GM19467 (cell line): Measurements from ENCODE around the gene BTBD9.
"Not testable (repeated sequence)": the region's sequence is repeated elsewhere in the genome, so short reads cannot be mapped to it uniquely, and the experiment has no call there.

Source experiments
- ATAC-seq: cut with Tn5 transposase; IDR thresholded peaks from one replicate; pipeline ENCODE4 v1.9.1; 2021; ENCODE audit warnings: mild to moderate bottlenecking, moderate library complexity; ENCODE audit not compliant: unreplicated experiment

The BTBD9 gene

DNA sequence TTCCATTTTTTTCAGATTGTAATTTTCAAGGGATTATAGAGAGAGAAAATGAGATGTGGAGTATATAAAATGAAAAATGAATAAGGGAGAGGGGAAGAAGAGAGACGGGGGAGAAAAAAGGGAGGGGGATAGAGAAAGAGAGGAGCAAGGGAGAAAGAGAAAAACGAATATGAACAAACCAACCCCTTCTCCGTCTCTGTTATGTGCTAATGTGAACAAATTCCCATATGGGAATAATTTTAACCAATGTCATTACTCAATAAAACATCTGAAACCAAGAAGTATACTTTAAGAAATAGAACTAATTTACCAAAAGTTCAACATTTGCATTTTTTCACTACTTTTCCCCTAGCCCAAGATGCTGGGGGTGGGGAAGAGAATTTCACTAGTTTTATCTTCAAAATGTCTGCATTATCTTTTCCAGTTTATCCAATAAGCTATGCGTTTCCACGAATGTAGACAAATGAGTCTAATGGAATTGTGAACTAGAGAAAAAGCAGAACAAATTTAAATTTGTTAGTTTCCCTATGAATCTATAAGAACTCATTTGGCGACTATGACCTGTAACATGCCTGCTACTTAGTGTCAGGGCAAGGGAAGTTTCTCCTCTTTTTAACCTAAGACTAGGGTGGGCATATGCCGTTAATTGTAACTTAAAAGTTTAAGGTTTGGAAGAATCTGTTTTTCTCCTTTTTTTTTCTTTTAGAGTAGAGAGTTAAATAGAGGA, 286.3 kb downstream of the BTBD9 start:
- no peak for ATAC-seq

DNA sequence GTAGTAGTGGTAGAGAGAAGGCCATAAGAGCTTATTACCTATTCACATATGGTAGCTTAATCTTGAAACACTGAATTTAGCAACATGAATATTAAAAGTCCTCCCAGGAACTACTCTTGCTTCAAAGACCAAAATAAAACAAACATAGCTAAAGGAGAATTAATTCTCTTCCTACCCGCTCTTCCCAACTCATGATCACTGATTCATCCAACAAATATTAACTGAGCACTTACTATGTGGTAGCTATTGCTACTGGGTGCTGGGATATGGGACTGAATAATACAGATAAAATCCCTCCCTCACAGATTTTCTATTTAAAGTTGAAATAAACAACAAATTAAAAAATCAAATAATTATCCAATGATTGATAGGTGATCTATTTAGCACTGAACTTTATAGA, 287.1 kb downstream of the BTBD9 start:
- ATAC-seq, result no peak

DNA sequence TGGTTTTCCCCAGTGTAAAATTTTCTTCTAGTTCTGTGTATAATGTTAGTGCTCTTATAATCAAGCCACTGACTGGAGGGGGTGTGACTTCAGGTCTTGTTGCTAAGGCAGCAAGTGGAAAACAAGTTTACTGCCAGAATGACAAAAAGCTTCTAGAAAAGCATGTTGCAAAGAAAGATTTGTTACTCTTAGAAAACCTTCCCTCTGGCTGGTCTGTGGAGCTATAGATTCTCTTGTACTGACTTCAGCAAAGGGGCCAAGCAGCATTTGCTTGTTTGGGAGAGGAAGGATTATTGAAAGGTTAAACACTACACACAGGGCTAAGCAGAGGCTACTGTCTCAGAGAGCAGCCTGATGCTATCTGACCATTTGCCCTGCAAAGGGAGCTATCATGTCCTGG, 288.8 kb downstream of the BTBD9 start:
- no peak for ATAC-seq

DNA sequence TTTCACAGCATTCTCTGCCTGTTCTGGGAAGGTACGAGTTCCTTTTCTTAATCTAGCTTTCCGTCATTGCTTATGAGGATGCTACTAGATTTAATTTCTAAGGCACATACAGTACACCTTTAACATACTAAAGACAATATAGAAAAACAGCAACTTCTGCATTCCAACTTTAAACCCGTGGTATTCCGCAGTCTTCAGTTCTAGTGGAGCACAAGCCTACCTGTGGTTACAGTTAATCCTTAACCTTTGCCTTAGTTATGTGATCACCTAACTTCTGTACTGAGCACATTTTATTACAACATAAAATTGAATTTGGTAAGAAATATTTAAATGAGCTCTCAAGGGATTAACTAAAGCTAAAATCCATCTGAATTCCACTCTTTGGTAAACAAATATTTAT, 289.5 kb downstream of the BTBD9 start:
- no peak for ATAC-seq

DNA sequence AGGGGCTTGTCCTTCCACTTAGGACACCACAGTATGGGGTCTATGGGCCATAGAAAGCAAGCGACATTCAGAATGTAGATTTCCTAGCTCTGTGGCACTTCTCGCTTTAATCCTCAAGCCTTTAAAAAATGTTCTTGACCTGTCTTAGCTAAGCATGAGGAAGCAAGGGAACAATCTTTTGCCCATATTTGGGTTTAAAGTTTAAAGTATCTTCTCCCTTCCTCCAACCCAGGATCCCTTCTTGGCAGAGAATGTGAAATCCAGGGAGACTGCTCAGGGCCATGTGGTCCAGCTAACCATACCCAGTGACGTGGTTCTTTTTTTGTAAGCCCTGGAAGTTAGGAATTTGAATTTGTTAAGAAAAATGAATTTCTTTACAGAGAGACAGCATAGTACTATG, 289.9 kb downstream of the BTBD9 start:
- ATAC-seq, result no peak

DNA sequence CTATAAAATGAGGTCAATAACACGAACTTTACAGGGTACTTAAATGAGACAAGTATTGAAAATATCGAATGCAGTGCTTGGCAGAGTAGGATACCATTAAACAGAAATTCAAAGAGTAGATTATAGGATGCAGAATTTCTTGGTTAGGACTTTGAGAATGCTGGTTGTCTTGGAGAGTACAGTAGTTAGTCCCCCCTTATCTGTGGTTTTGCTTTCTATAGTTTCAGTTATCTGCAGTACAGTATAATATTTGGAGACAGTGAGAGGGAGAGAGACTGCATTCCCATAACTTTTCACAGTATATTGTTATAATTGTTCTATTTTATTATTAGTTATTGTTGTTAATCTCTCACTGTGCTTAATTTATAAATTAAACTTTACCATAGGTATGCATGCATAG, 290.5 kb downstream of the BTBD9 start:
- no peak for ATAC-seq

DNA sequence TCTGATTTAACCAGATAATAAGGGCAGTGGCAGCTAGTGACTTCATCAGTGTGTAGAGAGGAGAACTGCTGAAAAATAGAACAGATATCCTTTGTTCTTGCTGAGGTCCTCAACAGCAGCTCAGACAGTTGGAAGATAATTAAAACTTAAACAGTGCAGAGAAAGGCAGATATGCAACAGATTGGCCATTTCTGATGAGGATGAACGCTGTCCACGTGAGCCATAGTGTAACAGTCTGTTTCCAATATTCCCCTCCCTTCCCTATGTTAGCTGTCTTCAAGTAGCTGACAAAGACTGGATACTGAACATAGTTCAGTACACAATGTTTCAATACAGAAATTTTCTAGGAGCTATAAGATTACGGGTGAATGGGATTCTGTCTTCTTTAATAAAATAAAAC, 291.4 kb downstream of the BTBD9 start:
- ATAC-seq, result no peak

DNA sequence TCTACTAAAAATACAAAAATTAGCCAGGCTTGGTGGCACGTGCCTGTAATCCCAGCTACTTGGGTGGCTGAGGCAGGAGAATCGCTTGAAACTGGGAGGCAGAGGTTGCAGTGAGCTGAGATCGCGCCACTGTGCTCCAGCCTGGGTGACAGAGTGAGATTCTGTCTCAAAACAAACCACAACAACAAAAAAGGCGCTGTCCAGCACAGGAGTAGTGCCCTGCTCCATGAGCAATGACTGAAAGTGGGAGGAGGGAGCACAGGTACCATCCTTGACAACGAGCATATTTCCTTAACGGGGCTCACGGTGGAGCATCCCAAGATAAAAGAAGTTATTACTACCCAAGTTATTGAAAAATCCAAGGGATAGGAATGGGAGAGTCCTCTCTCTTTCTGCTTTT, 291.9 kb downstream of the BTBD9 start:
- not testable (repeated sequence) for ATAC-seq

DNA sequence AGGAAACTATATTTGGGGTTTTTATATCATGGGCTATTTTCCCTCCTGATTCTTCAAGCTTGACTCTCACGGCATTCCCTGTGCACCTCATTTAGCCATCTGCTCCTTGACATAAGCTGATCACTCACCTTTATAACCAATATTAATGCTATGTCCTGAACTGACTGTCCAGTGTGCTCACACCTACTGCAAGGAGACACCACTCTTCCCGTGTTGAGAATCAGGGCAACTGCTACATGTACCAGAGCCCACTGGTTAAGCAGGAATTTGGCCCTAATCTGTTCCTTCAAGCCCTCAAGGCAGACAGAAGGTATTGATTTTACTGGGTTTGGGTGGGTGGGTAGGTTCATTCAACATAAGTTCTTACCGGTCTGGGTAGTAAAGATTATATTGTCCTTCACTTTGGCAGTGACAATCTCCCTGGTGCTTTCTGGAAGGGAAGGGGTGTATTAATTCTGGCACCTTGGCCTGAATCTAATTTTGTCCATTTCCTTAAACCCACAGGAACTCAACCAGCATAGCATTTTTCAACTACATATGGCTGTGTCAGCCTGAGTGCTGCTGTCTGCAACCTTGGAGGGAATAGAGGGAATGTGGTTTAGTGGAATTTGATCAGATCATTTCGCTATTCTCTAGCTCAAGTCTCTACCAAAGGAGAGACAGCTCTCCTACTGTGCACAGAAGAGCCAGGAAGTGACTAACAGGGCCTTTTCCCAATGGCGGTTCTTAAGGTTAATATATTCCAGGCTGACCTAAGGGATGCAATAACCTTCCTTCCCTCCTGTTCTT, 293.2 kb downstream of the BTBD9 start:
- ATAC-seq, result no peak

DNA sequence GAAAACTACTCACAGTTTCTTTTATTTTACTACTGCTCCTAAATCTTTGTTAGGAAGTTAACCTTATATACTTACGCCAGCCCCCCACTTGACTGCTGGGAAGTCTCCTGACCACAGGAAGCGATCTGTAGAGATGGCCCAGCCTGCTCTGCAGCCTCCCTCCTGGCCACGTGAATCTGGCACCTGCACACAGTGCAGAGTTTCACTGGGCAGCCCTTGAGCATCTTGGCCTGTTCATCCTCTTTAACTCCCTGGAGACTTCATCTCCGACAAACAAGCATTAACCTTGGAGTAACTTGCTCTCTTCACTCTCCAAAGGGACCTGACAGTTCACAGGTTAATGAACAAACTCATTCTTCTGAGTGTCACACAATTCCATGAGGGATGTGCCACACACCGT, 294.1 kb downstream of the BTBD9 start:
- ATAC-seq, result no peak

DNA sequence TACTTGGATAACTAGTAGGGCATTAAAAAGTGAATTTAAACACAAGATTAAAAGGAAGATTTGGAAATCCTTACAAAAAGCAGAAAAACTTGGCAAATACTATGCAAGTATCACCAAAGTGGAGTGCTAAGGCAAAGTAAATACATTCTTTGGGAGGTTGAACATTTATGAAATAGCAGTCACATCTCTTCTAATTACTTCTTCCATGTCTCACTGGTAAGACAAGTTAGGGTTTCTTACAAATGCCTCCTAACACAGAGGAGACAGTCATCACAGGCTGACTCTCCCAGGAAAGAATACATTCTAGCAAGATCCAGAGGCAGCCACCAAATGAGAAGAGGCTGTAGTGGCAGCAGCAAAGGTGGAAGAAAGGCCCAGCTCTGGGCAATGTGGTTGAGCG, 298.2 kb downstream of the BTBD9 start:
- ATAC-seq, result no peak

DNA sequence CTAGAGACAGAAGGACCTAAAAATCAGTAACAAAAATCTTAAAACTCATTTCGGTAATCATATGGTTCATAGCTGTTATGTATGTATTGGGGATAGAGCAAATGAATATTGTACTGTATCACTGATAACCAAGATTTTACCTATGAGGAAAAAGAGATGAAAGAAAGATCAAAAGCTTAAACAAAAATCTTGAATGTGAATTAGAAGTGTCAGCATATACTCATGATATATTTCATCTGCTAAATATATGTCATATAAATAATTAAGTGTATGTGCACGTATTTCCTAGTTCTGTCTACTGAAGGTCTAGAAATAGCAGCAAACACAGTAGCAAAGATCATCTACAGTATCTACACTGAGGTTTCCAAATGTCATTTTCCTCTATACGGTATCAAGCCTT, 299.8 kb downstream of the BTBD9 start:
- ATAC-seq, result no peak

DNA sequence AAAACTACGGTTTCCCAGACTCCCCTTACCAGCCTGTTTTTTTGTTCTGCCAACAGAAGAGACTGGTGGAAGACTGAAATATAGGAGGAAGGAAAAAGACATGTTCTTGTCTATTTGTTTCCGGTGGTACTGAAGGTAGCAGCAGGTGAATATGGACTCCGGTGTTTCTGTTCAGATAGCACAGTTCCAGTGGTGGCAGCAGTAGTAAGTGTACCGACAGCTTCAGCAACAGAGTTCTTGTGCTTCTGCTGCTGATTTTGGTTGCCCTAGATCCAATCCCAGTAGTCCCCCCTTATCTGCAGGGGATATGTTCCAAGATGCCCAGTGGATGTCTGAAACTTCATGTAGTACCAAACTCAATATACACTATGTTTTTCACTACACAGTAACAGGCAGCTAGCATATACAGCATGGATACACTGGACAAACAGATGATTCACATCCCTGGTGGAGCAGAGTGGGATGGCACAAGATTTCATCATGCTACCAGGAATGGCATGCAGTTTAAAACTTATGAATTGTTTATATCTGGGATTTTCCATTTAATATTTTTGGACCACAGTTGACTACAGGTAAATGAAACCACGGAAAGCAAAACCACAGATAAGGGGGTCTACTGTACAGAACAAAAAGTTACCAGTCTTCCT, 301.8 kb downstream of the BTBD9 start:
- no peak for ATAC-seq

DNA sequence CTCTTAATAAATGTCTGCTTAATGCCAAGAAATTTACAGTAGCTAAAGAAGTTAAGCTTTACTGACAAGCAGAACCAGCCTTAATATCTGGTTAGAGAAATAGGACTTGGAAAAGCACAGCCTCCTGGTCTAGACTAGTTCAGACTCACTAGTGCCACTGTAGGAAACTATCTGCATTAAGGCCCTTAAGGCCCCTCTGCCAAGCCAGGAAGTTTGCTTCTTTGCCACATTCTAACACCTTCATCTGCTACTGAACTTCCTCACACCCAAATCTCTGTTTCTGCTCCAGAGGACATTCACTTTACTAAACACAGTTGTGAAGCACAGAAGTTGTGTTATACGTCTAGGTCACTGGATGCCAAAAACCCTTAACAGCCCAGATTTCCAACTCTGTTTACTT, 302.8 kb downstream of the BTBD9 start:
- no peak for ATAC-seq

DNA sequence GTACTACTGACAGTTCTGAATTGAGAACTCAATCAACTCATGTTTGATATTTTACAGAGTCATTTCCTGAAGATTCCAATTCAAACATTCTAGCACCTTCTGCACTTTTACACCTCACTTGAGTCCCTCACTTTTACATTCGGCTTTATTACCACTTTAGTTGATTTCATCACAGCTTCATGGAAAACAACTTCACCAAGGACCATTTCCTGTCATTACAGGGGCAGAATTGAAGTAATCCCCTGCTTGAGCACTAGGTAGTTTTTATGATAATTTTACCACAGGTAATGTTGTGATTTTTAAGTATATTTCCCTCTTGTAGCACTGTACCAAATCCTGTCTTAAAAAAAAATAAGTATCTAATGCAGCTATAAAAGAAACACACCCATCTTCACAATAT, 312.9 kb downstream of the BTBD9 start:
- ATAC-seq, result no peak

DNA sequence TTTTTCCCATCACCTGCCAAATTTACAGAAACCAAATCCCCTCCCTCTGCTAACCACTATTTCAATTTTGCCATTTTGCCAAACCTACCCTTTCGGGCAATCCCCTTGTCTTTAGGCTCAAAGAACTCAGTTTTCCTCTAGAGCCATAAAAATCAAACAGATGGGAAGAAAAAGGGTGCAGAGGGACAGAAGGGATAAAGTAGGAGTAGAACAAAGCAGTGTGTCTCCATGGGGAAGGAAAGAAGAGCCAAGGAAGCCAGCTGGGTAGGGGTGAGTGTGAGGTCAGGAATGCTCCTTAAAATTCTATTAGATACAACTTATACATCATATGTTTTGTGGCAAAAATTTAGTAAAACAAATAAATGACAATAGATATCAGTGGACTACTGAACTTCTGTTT, 316.5 kb downstream of the BTBD9 start:
- no peak for ATAC-seq

DNA sequence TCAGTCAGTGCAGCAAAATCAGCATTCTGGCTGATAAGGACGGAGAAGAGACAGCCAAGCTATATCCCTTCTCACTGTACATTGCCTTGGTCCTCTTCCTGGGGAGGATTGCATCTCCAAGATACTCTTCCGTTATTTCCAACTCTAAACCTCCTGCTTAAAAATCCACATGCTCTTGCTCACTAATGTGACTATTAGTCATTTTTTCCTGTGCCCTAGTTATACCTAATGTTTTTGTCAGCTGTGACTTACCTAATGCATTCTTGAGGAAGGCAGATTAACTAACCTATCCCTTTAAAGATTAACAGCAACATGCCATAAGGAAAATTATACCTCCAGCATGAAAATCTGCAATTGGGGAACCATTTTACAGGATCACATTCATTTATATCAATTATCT, 317.6 kb downstream of the BTBD9 start:
- no peak for ATAC-seq

DNA sequence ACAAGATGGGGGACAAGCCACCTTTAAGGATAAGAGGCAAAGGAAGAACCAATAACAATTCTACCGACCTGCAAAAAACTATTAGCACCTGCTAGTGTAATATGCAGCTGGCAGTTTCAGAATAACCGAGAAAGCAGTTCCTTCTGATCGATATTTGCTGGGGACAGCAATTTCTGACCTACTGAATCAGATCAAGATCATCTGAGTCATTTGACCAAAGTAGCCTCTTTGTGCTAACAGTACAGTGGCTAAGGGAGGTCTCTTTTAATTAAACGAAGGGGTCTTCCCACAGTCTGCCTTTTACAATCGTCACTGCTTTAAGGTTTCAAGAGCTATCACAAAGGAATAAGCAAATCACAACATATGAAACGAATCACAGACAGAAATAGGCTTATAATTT, 318.9 kb downstream of the BTBD9 start:
- ATAC-seq, result no peak

DNA sequence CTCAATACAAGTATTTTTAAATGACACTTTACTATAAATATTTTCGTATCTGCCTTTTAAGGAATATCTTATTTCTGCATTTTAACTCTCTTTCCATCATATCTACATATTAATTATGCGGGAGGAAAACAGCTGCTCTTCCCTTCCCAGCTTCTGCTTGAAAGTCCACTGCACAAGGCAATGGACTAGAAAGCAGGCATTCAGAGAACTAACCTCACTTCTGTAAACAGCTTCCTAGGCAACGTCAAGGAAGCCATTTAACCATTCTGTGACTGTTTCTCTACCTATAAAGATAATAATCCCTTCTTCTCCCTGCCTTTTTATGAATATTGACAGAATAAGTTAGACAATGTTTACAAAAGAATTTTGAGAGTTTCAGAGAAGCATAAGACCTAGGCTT, 319.4 kb downstream of the BTBD9 start:
- ATAC-seq, result no peak

DNA sequence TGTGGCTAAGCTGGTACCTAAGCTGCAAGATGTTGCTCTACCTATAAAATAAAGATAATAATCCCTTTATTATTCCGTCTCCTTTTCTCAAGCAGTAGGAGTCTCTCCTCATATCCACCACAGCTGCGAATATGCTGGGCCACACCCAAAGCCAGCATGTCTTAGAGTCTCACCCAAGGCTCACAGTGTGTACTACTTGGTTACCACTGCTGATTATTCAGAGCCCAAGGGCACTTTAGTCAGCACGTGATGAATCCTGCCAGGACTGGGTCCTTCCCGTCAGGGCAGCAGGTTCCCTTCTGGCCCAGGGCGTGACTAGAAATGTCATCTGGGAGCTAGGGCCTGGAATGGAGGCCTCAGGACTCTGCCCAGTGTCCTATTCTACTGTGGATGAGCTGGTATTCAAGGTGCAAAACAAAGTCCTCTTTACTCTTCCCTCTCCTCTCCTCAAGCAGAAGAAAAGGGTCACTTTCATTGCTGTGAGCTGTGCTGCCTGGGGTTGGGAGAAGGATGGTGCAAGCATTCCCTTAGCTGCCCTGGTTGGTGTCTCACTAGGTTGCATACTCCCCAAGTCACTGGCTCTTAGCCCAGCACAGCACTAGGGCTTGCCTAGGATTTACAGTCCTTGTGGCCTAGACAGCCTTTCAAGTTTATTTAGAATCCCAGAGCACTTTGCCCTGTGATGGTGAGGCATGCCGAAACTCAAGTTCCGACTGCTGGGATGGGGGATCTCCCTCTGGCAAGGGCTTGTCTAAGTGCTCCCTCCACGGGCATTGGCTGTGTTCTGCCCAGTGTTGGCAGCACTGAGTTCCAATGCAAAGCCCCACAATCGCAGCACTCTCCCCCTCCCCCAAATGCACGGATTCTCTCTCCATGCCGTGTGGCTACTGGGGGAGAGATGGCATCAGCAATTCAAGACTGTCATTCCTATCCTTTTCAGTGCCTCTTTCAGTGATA, 320.2 kb downstream of the BTBD9 start:
- no peak for ATAC-seq
